ENCODE measurements around the gene ITPR2.

- TF ChIP-seq CTCF (conservative IDR thresholded peaks at IDR 0.05; ENCODE audit: low read depth, low read length) (no peak), EZH2 (IDR thresholded peaks at IDR 0.05; ENCODE audit: low read length, unreplicated experiment) (no peak)
These were observed 28.7 kb upstream of the ITPR2 start for GRCh38 chr12:26861690-26862089.

All from PC-3 (cell line).